AG04449 (cell line): ENCODE data around the gene CADPS.

Experiments used
- CTCF ChIA-PET: fragments of 350-600 bp; formaldehyde crosslinking; extraction: SDS; loops from one replicate; lab custom pipeline; 2021; ENCODE audit warnings: antibody characterized with exemption; lab: Yijun Ruan, JAX
- POLR2A ChIA-PET: fragments of 400-600, 350-600 bp; formaldehyde crosslinking; extraction: SDS; loops from one replicate; lab custom pipeline; 2020; ENCODE audit warnings: antibody characterized with exemption, inconsistent platforms; lab: Yijun Ruan, JAX
- DNase-seq: peaks from one replicate; pipeline ENCODE4 v3.0.0-alpha.2; 2010; ENCODE audit warnings: low read depth, low spot score
- H3K4me3 ChIP-seq: 2 replicates; pipeline ENCODE4 v1.5.1; 2011; ENCODE audit warnings: low read depth, mild to moderate bottlenecking, control low read depth, low read length
- CTCF ChIP-seq: IDR thresholded peaks from one replicate; pipeline ENCODE4 v1.5.1; 2011; ENCODE audit warnings: mild to moderate bottlenecking, moderate library complexity, low read length, control low read depth, inconsistent platforms; ENCODE audit not compliant: insufficient read depth; ENCODE audit errors: missing control alignments

Gene CADPS

GRCh38 chr3:62723166-62723913 is 151.9 kb downstream of the CADPS start:
- ChIA-PET CTCF (no interaction called here), POLR2A (no interaction called here)
- no peak for TF ChIP-seq CTCF
- no peak for DNase-seq
- no peak overlapping the region for H3K4me3 ChIP-seq

GRCh38 chr3:62722344-62722743 is 152.9 kb downstream of the CADPS start:
- POLR2A ChIA-PET = no interaction called here
- CTCF ChIA-PET = no interaction called here
- DNase-seq = no peak
- no peak for TF ChIP-seq CTCF
- no peak overlapping the region for H3K4me3 ChIP-seq

GRCh38 chr3:62718515-62719320 is 156.5 kb downstream of the CADPS start:
- POLR2A ChIA-PET = no interaction called here
- CTCF ChIA-PET = no interaction called here
- no peak overlapping the region for H3K4me3 ChIP-seq
- no peak for TF ChIP-seq CTCF
- DNase-seq = no peak

GRCh38 chr3:62718011-62718410 is 157.2 kb downstream of the CADPS start:
- H3K4me3 ChIP-seq = no peak overlapping the region
- no peak for TF ChIP-seq CTCF
- DNase-seq = no peak
- CTCF ChIA-PET = no interaction called here
- POLR2A ChIA-PET = no interaction called here

- DNase-seq = no peak
- no peak for TF ChIP-seq CTCF
- ChIA-PET POLR2A (no interaction called here), CTCF (interaction anchor here (0.6 kb wide), 1 partner anchor 377 kb away, joined by 3 read pairs; no protein-coding TSS in a partner anchor)
- no peak overlapping the region for H3K4me3 ChIP-seq
Measured at GRCh38 chr3:62712746-62713145, 162.5 kb downstream of the CADPS start.

GRCh38 chr3:62710751-62711150 is 164.5 kb downstream of the CADPS start:
- no peak for TF ChIP-seq CTCF
- no peak overlapping the region for H3K4me3 ChIP-seq
- DNase-seq = no peak
- ChIA-PET POLR2A (no interaction called here), CTCF (no interaction called here)
